Esophagus squamous epithelium (tissue), 4 donors: ENCODE results near the gene ARAP2.

Source experiments
- CTCF ChIP-seq, 6 experiments: fragments of 450-650 bp in 4 of 6; fragments of 200-600 bp in 2 of 6; sonication (generic) in 2 of 6; IDR thresholded peaks; one replicate each; pipeline ENCODE4 v1.5.1; 2016 to 2019; ENCODE audit warnings: antibody characterized with exemption in 6 of 6, mild to moderate bottlenecking in 4 of 6, moderate library complexity in 4 of 6
- POLR2A ChIP-seq, 4 donors: fragments of 450-650 bp; IDR thresholded peaks; one replicate each; pipeline ENCODE4 v1.6.1; 2017; ENCODE audit warnings: antibody characterized with exemption in 4 of 4, mild to moderate bottlenecking in 4 of 4, moderate library complexity in 3 of 4

DNA sequence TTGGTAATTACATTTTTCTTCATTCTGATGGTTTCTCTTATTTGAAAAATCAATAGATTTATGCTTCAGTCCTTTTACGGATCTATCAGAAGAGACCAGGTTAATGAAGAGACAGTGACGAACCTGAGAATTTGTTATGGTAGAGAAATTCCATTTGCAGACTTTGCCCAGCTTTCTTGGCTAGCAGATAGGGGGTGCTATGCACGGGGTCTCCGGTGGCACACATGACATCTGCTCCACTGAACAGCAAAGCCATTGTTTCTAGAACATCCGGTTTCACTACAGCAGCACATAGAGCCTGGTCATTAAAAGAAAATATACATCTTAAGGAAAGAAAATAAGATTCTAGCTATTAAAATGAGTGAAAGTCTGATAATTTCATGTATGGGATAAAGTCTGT is 85.1 kb downstream of the ARAP2 start:
- TF ChIP-seq CTCF (IDR thresholded peaks at IDR 0.05) (no peak), POLR2A (IDR thresholded peaks at IDR 0.05) (no peak)
